ENCODE results near the gene FBXL15.

FBXL15 gene

GRCh38 chr10:102408131-102408727, 12.4 kb upstream of the FBXL15 start:
- TF ChIP-seq MYC (IDR thresholded peaks at IDR 0.05; ENCODE audit: low read depth, low read length) (no peak), MAX (IDR thresholded peaks at IDR 0.05; ENCODE audit: low read depth, low read length) (no peak), CTCF (IDR thresholded peaks at IDR 0.05; ENCODE audit: low read depth, low read length) (no peak), POLR2A (IDR thresholded peaks at IDR 0.05; ENCODE audit: extremely low read depth, insufficient read length) (no peak)
- no peak overlapping the region for H3K4me3 ChIP-seq (ENCODE audit: low read depth, low read length)
- DNase-seq (ENCODE audit: low read depth): no peak

GRCh38 chr10:102408728-102409603, 11.7 kb upstream of the FBXL15 start:
- no peak overlapping the region for H3K4me3 ChIP-seq (ENCODE audit: low read depth, low read length)
- no peak for TF ChIP-seq MAX (IDR thresholded peaks at IDR 0.05; ENCODE audit: low read depth, low read length)
- TF ChIP-seq MYC (IDR thresholded peaks at IDR 0.05; ENCODE audit: low read depth, low read length): no peak
- TF ChIP-seq CTCF (IDR thresholded peaks at IDR 0.05; ENCODE audit: low read depth, low read length): no peak
- no peak for TF ChIP-seq POLR2A (IDR thresholded peaks at IDR 0.05; ENCODE audit: extremely low read depth, insufficient read length)
- no peak for DNase-seq (ENCODE audit: low read depth)

GRCh38 chr10:102409604-102410428, 10.8 kb upstream of the FBXL15 start:
- TF ChIP-seq CTCF (IDR thresholded peaks at IDR 0.05; ENCODE audit: low read depth, low read length): no peak
- TF ChIP-seq POLR2A (IDR thresholded peaks at IDR 0.05; ENCODE audit: extremely low read depth, insufficient read length): no peak
- TF ChIP-seq MAX (IDR thresholded peaks at IDR 0.05; ENCODE audit: low read depth, low read length): no peak
- TF ChIP-seq MYC (IDR thresholded peaks at IDR 0.05; ENCODE audit: low read depth, low read length): no peak
- H3K4me3 ChIP-seq (ENCODE audit: low read depth, low read length): no peak overlapping the region
- no peak for DNase-seq (ENCODE audit: low read depth)

GRCh38 chr10:102410429-102411073, 10.1 kb upstream of the FBXL15 start:
- TF ChIP-seq MYC (IDR thresholded peaks at IDR 0.05; ENCODE audit: low read depth, low read length): no peak
- TF ChIP-seq POLR2A (IDR thresholded peaks at IDR 0.05; ENCODE audit: extremely low read depth, insufficient read length): no peak
- no peak for TF ChIP-seq CTCF (IDR thresholded peaks at IDR 0.05; ENCODE audit: low read depth, low read length)
- TF ChIP-seq MAX (IDR thresholded peaks at IDR 0.05; ENCODE audit: low read depth, low read length): no peak
- no peak overlapping the region for H3K4me3 ChIP-seq (ENCODE audit: low read depth, low read length)
- no peak for DNase-seq (ENCODE audit: low read depth)

Measured in NB4 (cell line).